Kidney epithelial cell (primary cell): ENCODE measurements around the gene VPS13A. TPM values are rescaled to one million over a fixed set of nuclear protein-coding genes. Genes with fewer than 3 reads are reported as not detected.

ENCODE experiments used
- DNase-seq: peaks from one replicate; pipeline ENCODE4 v3.0.0-alpha.2; 2010; ENCODE audit warnings: low read depth
- H3K27me3 ChIP-seq: 2 replicates; pipeline ENCODE4 v1.6.0; 2011; ENCODE audit warnings: low read length; ENCODE audit not compliant: control insufficient read depth, insufficient read depth
- H3K36me3 ChIP-seq: 2 replicates; pipeline ENCODE4 v1.5.1; 2011; ENCODE audit warnings: low read length; ENCODE audit not compliant: control insufficient read depth, insufficient read depth
- H3K4me3 ChIP-seq: 2 replicates; pipeline ENCODE4 v1.5.1; 2011; ENCODE audit warnings: low read depth, mild to moderate bottlenecking, control low read depth, low read length
- total RNA-seq: library from RNA; depleted of rRNA; stranded (reverse); fragments of >200 nt; gene quantifications from 2 replicates; pipeline ENCODE4 v1.2.3, GENCODE V29; 2015
- TF ChIP-seq, protein P1 (sequence below): IDR thresholded peaks from 2 replicates; pipeline ENCODE4 v1.5.1; 2011; ENCODE audit warnings: mild to moderate bottlenecking, moderate library complexity, low read length, control low read depth, inconsistent platforms; ENCODE audit not compliant: insufficient read depth, poor library complexity, severe bottlenecking

Gene VPS13A
- total RNA-seq, 1 donor from 2014 or later, result 16.3 TPM

DNA sequence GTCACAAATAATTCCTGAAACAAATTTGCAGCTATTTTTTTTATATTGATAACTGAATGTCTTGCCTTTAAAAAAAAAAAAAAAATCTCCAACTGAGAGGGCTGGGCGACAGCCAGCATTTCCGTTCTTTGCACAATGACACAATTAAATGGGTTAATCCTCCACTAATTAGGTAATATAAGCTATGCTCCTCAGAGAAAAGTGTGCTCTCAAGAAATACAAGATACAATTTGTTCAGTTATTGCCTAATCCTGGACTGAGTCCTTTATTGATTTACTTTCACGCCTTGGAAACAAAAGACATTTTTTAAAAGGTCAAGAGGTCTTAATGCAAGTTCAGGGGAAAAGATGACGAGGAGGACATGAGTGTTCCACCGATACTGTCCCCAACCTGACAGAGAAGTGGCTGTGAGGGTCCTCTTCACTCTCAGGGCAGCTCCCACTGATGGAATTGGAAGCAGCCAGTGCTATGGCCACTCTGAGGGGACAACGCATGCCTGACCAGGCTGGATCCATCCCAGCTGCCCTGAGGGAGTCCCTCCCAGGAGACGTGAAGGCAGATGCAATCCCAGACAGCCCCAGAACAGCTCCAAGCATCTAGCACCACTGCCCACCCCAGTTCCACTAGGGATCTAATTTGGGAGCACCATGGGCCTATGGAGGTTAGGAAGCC, 250.1 kb downstream of the VPS13A start:
- Histone ChIP-seq H3K27me3 (no peaks in the 10 kb centered on the region), H3K36me3 (no peaks in the 10 kb centered on the region), H3K4me3 (no peak overlapping the region)
- no peak for DNase-seq
- TF ChIP-seq, protein P1, sequence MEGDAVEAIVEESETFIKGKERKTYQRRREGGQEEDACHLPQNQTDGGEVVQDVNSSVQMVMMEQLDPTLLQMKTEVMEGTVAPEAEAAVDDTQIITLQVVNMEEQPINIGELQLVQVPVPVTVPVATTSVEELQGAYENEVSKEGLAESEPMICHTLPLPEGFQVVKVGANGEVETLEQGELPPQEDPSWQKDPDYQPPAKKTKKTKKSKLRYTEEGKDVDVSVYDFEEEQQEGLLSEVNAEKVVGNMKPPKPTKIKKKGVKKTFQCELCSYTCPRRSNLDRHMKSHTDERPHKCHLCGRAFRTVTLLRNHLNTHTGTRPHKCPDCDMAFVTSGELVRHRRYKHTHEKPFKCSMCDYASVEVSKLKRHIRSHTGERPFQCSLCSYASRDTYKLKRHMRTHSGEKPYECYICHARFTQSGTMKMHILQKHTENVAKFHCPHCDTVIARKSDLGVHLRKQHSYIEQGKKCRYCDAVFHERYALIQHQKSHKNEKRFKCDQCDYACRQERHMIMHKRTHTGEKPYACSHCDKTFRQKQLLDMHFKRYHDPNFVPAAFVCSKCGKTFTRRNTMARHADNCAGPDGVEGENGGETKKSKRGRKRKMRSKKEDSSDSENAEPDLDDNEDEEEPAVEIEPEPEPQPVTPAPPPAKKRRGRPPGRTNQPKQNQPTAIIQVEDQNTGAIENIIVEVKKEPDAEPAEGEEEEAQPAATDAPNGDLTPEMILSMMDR, result no peak

DNA sequence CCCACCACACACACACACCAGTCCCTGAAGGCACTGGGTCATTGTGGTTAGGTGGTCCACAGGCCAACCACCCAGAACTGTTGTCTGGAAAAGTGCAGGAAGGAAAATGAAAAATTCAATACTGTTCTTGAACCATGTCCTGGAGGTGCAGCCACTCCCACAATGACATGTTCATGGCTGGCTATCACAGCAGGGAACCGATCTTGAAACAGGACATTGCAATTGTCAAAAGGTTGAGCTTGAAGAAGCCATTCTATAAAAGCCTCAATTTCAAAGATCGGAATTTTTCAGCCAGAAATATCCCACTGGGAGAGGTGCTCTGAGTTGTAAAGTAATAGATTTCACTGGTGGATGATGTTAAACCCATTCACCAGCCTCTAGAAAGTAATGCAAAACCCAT, 252.6 kb downstream of the VPS13A start:
- no peaks in the 10 kb centered on the region for H3K27me3 ChIP-seq
- H3K4me3 ChIP-seq, result no peak overlapping the region
- DNase-seq, result no peak
- TF ChIP-seq, protein P1, result no peak
- H3K36me3 ChIP-seq, result no peaks in the 10 kb centered on the region

DNA sequence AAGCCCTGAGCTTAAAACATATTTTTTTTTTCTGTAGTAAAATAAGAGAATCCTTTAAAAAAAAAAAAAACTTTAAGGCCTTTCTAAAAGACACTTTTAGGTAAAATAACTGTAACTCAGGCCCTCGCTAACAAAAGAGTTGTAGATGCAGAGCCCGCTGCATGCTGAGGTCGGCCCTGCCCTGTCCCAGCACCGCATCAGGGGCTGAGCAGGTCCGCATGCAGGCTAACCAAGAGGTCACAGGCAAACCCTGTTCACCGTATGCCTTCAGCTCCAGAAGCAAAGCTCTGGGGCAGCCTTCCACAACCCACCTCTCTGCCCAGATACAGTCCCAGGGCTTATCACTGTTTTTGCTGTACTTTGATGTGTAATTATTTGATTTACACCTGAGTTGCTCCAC, 254.7 kb downstream of the VPS13A start:
- no peak for DNase-seq
- Histone ChIP-seq H3K27me3 (no peaks in the 10 kb centered on the region), H3K36me3 (no peaks in the 10 kb centered on the region), H3K4me3 (no peak overlapping the region)
- TF ChIP-seq, protein P1, result no peak

DNA sequence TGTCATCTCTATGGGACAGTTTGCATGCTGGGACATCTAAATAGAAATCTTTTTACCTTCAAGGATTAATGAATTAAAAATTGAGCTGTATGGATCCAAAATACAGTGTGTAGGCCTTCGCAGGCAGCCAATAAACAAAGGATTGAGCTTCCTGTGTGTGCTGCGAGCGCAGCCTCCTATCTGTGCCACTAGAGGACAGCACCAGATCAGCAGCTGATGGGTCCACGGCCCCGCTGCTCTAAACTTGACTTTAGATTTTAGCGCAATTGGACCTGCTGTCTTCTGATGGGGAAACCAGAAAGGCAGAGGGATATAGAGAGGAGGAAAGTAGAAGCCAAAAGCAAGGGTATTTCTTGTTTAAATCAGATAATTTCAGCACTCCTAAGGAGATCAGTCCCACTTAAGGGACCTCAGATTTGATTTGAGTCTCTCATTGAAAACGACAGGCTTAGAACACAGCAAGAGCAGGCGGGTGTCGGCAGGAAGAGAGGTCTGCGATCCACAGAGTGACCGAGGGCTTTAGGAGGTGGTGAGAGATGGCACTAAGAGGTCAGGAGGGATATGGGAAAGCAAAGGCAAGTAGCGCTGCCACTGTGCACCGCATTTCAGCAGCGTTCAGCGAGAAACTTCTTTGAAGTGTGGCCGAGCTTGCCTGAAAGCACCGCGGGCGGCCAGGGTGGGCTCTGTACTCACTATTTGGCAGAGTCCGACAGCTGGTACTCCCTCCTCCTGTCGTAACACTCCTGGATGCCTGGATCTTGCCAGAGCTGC, 256.5 kb downstream of the VPS13A start:
- no peak for DNase-seq
- H3K4me3 ChIP-seq, result no peak overlapping the region
- no peaks in the 10 kb centered on the region for H3K36me3 ChIP-seq
- TF ChIP-seq, protein P1, result peak; percentile 99
- no peaks in the 10 kb centered on the region for H3K27me3 ChIP-seq

DNA sequence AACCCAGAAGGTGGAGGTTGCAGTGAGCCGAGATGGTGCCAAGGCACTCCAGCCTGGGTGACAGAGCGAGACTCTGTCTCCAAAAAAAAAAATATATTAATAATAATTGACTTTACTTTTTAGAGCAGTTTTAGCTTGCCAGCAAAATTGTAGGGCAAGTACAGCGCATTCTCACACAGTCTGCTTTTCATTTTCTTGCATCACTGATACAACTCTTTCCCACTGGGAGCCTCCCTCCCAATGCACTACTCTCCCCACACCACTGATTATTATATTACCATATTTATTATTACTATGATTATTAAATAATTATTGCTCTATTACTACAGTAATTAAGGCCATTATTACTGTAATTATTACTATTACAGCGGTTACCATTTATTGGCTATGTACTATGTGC, 257.9 kb downstream of the VPS13A start:
- no peak for DNase-seq
- TF ChIP-seq, protein P1, result no peak
- Histone ChIP-seq H3K4me3 (no peak overlapping the region), H3K27me3 (no peaks in the 10 kb centered on the region), H3K36me3 (no peaks in the 10 kb centered on the region)
